Psoas muscle (tissue), 8 donors: ENCODE measurements around the gene HPD. TPM values are rescaled to one million over a fixed set of nuclear protein-coding genes. Genes with fewer than 3 reads are reported as not detected.

Experiments used
- ATAC-seq, 4 donors: fragments of 200-7000 bp; cut with Tn5 transposase; one replicate each; pipeline ENCODE4 v1.9.1; 2020; ENCODE audit warnings: moderate library complexity in 3 of 4, mild to moderate bottlenecking in 2 of 4
- DNase-seq, 2 donors: peaks; one replicate each; pipeline ENCODE4 v3.0.0-alpha.2; 2020
- H3K27ac ChIP-seq: fragments of 200-600 bp; one replicate; pipeline ENCODE4 v1.8.0; 2022
- H3K27me3 ChIP-seq, 3 donors: fragments of 200-600 bp in 1 of 3; one replicate each; pipeline versions ENCODE4 v1.6.1 to v1.8.0; 2013 to 2022; ENCODE audit warnings: low read length in 2 of 3, mild to moderate bottlenecking in 2 of 3, moderate library complexity in 1 of 3; ENCODE audit not compliant: insufficient read depth in 3 of 3
- H3K36me3 ChIP-seq, 2 donors: fragments of 200-600 bp in 1 of 2; one replicate each; pipeline versions ENCODE4 v1.6.1 to v1.8.0; 2013 to 2022; ENCODE audit warnings: low read depth in 1 of 2, mild to moderate bottlenecking in 1 of 2, moderate library complexity in 1 of 2; ENCODE audit not compliant: insufficient read depth in 1 of 2
- H3K4me1 ChIP-seq: fragments of 200-600 bp; one replicate; pipeline ENCODE4 v1.8.0; 2022
- H3K4me3 ChIP-seq: fragments of 200-600 bp; one replicate; pipeline ENCODE4 v1.8.0; 2022; ENCODE audit warnings: mild to moderate bottlenecking
- H3K9me3 ChIP-seq: fragments of 200-600 bp; one replicate; pipeline ENCODE4 v1.8.0; 2022
- CTCF ChIP-seq: fragments of 200-600 bp; IDR thresholded peaks from one replicate; pipeline ENCODE4 v1.8.0; 2022; ENCODE audit warnings: antibody characterized with exemption
- WGBS, 3 donors: extraction: QIAGEN DNeasy Blood & Tissue Kit; methylation state at CpG; one replicate each; pipeline versions ENCODE4 v1.1.6 to v1.1.7; 2013; 5-methylcytosine and 5-hydroxymethylcytosine counted together
- intact Hi-C, 2 donors: fragments of 100-400 bp; cut with DNase I; formaldehyde crosslinking; loops; one replicate each; pipeline versions ENCODE4 v1.11.0 to v1.14.2; 2022
- polyA plus RNA-seq, 3 donors: library from polyadenylated mRNA; stranded (reverse); fragments of 200-250 nt; gene quantifications; one replicate each; pipeline ENCODE4 v1.2.3, GENCODE V29; 2013
- total RNA-seq, 4 donors: library from RNA; stranded (reverse); fragmentation: NEBNext Ultra II Directional in 2 of 4; extraction: Animal tissue kit (Norgen Biotek cat#: 25700) in 2 of 4; gene quantifications; one replicate each; pipeline versions ENCODE4 v1.2.1 to v1.2.4, GENCODE V29; 2021 to 2023
- donor health status: healthy with polysubstance abuse.
- donor health status: DM: no; HTN: no; CAD: no; lungs with moderate emphysema.
- donor health status: Bipolar disorder and iron deficiency.
- donor health status: healthy.
- donor health status: DM: yes; HTN: yes; CAD: no.
- donor health status: DM: no; HTN: no; CAD: no.
- donor health status: DM: no; HTN: no; CAD: no.
- donor health status: DM: yes; HTN: yes; CAD: no.

HPD gene
- total and polyA plus RNA-seq, 7 donors: 0.67 to 3.3 (median 1.6) TPM

GRCh38 chr12:121826318-121827150 lies 32.1 kb downstream of the HPD start:
- no peaks in the 10 kb centered on the region for H3K27me3 ChIP-seq
- peaks cover 7% of the 10 kb centered on the region for H3K4me1 ChIP-seq
- peaks cover 4 to 98% of the 10 kb centered on the region in 2 donors for H3K36me3 ChIP-seq
- DNase-seq (no peak), ATAC-seq (no peak)
- TF ChIP-seq CTCF: no peak
- no peaks in the 10 kb centered on the region for H3K9me3 ChIP-seq
- no peak overlapping the region for H3K27ac ChIP-seq
- intact Hi-C loops: no loop called here
- 87 to 90% (median 87%) methylated on average over 18 of the region's 18 CpGs for WGBS, 3 donors
- H3K4me3 ChIP-seq: no peak overlapping the region

GRCh38 chr12:121825041-121825523 lies 33.6 kb downstream of the HPD start:
- Histone ChIP-seq H3K4me1 (peaks cover 7% of the 10 kb centered on the region), H3K27ac (no peak overlapping the region), H3K27me3 (no peaks in the 10 kb centered on the region), H3K9me3 (no peaks in the 10 kb centered on the region), H3K4me3 (no peak overlapping the region), H3K36me3 (peaks cover 7 to 98% of the 10 kb centered on the region in 2 donors)
- WGBS, 3 donors: 86 to 89% (median 88%) methylated on average over 17 to 18 of the region's 18 CpGs
- ATAC-seq: no peak
- intact Hi-C loops: no loop called here
- peak in 1 of 2 donors; percentile 28 for DNase-seq
- TF ChIP-seq CTCF: no peak

DNA sequence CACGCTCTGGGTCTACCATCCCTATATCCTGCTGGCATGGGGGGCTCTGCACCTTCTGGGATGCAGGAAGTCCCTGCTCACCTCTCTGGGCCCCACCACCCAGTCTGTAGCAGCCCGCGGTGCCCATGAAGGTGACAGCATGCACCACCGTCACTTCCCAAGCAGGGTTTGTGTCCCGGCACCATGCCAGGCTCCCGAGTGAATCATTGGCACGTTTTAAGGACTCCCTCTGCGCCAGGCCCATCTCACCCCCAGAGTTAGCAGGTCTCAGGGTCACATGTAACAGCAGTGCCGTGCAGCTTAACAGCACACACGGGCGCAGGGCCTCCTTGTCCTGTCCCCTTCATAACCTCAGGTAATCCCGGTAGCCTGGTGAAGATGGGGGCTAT lies 34.9 kb downstream of the HPD start:
- H3K36me3 ChIP-seq: peaks cover 7 to 99% of the 10 kb centered on the region in 2 donors
- ATAC-seq: peak in 2 of 4 donors; percentile 52 to 54
- peak in 1 of 2 donors; percentile 55 for DNase-seq
- H3K9me3 ChIP-seq: no peaks in the 10 kb centered on the region
- intact Hi-C loops: no loop called here
- H3K27ac ChIP-seq: no peak overlapping the region
- no peak for TF ChIP-seq CTCF
- no peak overlapping the region for H3K4me3 ChIP-seq
- 65 to 70% (median 69%) methylated on average over 11 to 12 of the region's 12 CpGs for WGBS, 3 donors
- no peaks in the 10 kb centered on the region for H3K27me3 ChIP-seq
- H3K4me1 ChIP-seq: no peaks in the 10 kb centered on the region

- peak in 1 of 2 donors; percentile 17 for DNase-seq
- Histone ChIP-seq H3K27me3 (no peaks in the 10 kb centered on the region), H3K9me3 (no peaks in the 10 kb centered on the region), H3K4me1 (no peaks in the 10 kb centered on the region), H3K36me3 (peaks cover 7 to 99% of the 10 kb centered on the region in 2 donors), H3K27ac (no peak overlapping the region), H3K4me3 (no peak overlapping the region)
- 84 to 86% (median 85%) methylated on average over 31 to 36 of the region's 36 CpGs for WGBS, 3 donors
- TF ChIP-seq CTCF: no peak
- ATAC-seq: peak in 2 of 4 donors; percentile 7 to 35
- intact Hi-C loops: no loop called here
Observed at GRCh38 chr12:121823101-121823726, 35.4 kb downstream of the HPD start.
